Right kidney (tissue), 1 donor: ENCODE results near the gene NOTCH1.

Experiments used
- DNase-seq: peaks from one replicate; pipeline ENCODE4 v3.0.0-alpha.2; 2016

The NOTCH1 gene

DNA sequence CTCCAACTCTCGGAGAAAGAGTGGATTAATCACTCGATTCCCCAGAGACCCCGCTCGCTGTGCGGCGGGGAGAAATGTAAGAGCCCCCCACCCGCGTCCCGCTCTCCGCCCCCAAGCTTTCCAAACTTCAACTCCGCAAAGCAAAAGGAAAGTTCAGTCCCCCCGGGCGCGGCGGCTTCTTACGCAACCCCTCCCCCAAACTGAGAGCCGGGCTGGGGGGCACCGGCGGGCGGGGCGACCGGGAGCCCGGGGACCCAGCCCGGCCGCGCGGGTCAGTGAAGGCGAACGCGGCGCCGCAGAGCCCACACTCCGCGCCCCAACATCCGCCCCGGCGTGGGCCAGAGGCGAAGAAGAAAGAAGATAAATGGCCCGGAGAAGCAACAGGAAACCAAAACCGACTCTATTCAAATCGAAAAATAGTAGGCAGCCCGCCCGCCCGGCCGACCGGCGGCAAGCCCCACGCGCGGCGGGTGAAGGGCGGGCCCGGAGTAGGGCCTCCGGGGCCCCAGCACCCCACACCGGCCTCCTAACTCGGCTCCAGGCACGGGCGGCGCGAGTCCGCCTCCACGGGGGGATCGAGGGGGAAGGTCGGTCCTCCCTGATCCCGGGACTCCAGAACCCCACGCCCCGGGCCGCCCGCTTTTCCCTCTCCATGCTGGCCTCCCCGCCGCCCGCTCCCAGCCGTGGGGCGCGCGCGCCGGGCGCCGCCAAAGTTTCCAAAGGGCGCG is 720 bp downstream of the NOTCH1 start:
- DNase-seq = peak; percentile 79

DNA sequence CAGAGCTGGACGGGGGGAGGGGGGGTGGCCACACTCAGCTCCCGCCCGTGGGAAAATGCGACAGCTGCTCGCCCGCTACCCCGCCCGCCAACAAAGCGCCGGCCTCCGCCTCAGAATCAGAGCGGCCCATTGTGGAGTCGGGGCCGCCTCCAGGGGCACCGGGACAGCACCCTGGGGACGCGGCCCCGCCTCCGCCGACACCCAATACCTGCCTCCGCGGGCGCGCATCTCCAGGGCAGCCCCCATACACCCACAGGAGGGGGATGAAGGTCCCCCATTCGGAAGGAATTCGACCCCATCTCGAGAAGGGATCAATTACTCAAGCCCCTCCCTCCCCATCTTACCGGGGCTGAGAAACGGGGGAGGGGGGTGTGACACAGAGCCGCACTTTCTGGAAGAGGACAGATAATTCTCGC is 1.3 kb downstream of the NOTCH1 start:
- no peak for DNase-seq

DNA sequence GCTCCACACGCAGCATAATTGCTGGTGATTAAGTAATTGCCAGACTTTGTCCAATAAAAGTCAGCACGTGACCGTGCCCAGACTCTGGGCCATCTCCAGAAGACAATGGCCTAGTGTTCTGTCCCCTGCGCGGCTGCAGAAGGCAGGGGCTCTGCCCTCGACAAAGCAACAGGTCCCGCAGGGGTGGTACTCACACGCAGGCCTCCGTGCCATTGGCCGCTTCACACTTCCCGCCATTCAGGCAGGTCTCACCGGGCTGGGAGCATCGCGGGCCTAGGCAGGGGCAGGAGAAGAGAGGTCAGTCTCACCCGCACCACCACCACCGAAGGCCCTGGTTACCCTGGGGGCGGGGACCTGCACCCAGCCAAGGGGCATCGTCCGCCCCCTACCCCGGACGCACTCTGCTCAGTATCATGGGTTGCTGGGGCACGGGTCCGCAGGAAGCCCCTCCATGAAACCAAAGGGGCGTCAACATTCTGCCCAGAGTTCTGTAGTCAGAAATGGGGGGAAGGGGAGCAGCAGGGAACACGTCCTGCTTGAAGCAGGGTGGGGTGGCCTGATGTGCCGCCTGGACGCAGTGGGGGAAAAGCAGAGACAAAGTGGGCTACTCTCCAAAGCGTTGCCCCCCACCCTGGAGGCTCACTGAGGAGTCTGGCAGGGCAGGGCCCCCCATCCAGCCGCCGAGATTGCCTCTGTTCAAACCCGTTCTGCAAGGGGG is 1.9 kb downstream of the NOTCH1 start:
- DNase-seq = no peak

DNA sequence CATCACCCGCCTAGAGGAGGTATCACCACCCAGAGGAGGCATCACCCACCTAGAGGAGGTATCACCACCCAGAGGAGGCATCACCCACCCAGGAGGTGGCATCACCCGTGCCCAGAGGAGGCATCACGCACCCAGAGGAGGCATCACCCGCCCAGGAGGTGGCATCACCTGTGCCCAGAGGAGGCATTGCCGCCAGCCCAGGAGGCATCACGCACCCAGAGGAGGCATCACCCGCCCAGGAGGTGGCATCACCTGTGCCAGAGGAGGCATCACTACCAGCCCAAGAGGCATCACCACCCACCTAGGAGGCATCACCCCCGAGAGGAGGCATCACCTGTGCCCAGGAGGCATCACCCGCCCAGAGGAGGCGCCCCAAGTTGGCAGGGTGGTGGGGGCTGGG is 2.6 kb downstream of the NOTCH1 start:
- DNase-seq = no peak

- DNase-seq = no peak
These were observed 3.4 kb downstream of the NOTCH1 start for GRCh38 chr9:136542241-136543040.

DNA sequence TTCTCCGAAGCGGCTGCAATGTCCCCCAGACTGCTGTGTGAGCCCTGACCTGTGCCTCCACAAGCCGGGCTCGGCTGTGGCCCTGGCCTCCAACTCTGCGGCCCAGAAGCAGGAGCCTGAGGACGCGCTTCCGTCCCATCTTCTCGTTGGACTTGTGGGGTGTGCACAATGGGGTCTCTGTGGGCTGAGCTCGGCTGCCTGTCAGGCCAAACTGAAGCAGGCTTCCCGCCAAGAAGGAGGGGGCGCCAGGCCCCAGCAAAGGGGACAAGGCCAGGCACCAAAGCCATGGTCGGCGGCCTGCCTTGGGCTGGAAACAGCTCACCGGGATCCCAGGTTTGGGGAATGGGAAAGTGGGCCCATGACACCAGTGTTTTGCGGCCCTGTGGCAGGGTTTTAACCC is 4.1 kb downstream of the NOTCH1 start:
- DNase-seq = no peak

- no peak for DNase-seq
These were observed 4.7 kb downstream of the NOTCH1 start for GRCh38 chr9:136541179-136541578.

- peak; percentile 14 for DNase-seq
These were observed 6.1 kb downstream of the NOTCH1 start for GRCh38 chr9:136539427-136540421.

DNA sequence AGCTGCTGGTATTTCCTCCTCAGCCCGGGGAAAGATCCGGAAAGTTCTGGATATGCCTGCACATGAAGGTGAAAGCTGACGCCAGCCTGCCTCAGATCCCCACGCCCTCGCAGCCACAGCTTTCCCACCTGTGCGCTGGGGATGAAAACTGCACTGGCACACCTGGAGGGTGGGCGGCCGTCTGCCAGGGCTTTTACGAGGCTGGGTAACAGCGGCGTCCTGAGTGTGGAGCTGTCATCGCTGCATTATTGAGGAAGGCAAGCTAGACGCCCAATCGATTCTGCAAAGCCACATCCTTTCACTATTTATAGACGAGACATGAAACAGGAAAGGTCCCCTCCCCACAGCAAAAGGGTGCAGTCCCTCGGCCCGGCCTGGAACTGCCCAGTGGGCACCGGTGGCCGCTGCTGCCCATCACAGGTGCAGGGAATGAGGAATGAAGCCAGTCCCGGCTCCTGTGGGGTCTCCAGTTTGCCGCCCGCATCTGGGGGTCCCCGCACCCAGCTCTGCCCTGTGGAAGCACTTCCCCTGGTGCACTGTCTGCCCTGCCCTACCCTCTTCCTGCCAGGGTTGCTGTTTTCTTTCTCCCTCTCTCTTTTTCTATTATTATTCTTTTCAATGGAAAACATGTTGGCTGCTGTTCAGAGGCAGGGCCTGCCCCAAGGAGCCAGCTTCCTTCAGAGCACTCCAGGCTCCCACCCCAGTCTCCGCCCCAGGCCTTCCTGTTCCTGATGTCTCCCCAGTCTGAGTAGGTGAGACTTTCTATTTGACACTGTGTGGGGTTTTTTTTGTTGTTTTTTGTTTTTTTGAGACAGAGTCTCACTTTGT is 7.0 kb downstream of the NOTCH1 start:
- no peak for DNase-seq

DNA sequence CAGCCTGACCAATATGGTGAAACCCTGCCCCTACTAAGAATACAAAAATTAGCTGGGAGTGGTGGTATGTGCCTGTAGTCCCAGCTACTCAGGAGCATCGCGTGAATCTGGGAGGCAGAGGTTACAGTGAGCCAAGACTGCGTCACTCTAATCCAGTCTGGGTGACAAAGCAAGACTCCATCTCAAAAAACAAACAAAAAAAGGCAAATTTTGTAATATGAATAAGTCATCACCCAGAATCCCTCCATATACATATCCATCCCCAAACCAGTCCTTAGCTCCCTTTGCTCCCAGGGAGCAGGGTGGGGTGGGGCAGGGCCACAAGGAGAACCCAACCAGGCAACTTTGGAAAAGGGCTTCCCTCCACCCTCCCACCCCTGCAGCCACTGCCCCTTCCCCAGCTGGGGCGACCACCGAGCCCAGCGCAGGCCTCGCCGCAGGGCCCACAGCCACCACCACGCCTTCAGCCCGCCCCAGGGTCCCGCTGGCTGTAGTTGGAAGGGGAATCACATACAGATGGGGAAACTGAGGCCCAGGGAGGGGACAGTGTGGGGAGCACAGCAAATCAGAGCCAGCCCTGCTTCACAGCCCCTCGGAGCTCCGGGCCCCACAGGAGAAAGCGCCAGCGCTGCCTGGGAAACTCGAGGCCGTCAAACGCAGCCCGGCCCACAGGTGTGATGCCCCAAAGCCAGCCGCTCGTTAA is 7.8 kb downstream of the NOTCH1 start:
- DNase-seq = no peak

DNA sequence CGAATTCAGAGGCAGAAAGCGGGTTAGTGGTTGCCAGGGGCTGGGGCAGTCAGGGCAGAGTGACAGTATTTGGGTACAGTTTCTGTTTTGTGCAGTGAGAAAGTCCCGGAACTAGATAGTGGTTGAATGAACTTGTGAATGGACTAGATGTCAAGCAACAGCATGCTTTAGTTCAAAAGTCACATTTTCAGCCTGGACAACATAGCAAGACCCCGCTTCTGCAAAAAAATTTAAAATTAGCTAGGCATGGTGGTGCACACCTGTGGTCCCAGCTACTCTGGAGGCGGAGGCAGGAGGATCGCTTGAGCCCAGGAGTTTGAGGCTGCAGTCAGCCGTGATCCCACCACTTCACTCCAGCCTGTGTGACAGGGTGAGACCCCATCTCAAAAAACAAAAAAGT is 8.4 kb downstream of the NOTCH1 start:
- no peak for DNase-seq

- DNase-seq = no peak
These were observed 9.1 kb downstream of the NOTCH1 start for GRCh38 chr9:136536721-136537241.

GRCh38 chr9:136536051-136536720 is 9.7 kb downstream of the NOTCH1 start:
- no peak for DNase-seq

DNA sequence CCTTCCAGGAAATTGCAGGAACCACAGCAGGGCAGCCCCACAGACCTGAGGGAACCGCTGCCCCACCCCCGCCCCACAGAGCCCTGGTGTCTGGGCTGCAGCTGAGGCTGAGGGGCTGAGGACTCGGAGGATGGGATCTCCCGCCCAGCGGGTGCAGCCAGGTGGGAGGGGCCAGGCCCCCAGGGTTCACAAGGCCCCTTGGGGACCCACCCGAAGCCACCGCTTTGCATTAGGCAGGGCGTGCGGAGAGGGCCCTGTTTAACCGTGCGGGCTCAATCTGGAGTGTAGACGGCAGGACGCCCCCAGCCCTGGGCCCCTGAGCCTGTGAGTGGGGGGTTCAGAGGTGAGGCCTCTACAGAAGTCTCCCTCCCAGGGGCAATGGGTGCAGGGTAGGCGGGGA is 10.8 kb downstream of the NOTCH1 start:
- no peak for DNase-seq

- DNase-seq = no peak
These were observed 11.5 kb downstream of the NOTCH1 start for GRCh38 chr9:136534366-136534765.

- no peak for DNase-seq
These were observed 12.1 kb downstream of the NOTCH1 start for GRCh38 chr9:136533775-136534157.

DNA sequence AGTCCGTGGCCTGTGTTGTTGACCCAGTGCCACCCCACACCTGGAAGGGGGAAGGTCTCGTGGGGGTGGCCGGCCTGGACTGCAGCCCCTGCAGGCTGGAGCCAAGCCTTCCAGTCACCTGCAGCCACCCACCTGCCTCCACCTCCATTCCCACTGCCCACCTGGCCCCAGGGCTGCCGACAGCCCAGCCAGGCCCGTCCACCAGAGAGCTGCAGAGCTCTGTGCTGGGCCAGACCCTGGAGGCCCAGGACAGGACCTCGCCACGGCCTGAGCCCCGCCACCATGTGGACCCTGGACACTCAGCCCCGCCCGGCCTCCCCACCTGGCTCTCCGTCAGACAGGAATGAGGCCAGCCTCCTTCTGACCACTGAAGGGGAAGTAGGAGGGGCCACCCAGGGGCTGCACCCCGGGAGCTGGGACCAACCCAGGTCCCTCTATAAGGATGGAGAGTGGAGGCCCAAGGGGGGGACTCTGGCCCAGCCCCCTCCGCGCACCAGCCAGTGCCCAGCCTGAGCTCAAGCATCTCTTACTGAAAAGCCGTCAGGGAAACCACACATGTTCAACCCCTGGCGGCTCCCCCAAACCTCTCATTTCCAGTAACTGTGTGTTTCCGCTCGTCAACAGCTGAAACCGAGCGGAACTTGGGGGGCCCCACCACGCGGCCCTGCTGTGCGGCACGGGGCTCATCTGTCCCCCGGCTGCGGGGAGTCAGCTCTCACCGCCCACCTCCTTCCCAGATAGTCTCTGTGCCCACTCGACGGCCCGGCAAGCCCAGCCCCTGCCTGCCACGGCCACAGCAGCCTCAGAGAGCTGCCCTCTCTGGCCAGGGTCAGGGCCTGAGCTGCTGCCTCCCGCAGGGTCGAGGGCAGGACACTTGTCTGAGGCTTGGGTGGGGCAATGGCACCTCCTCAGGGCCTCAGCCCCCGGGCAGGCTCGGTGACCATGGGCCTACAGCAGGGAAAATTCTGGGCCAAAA is 12.8 kb downstream of the NOTCH1 start:
- DNase-seq = no peak
